Neural progenitor cell (in vitro differentiated cells): ENCODE results near the gene UCN2.

Experiments used
- CTCF ChIP-seq: fragments of 200-600 bp; sonication (generic); IDR thresholded peaks from 2 replicates; pipeline ENCODE4 v1.5.1; 2017; ENCODE audit warnings: antibody characterized with exemption, mild to moderate bottlenecking
- EZH2 ChIP-seq: fragments of 200-600 bp; sonication (generic); IDR thresholded peaks from 2 replicates; pipeline ENCODE4 v1.6.1; 2017; ENCODE audit warnings: antibody characterized with exemption, mild to moderate bottlenecking, moderate library complexity

GRCh38 chr3:48567500-48567899, 3.9 kb upstream of the UCN2 start:
- TF ChIP-seq EZH2 (no peak), CTCF (no peak)
